Suprapubic skin (tissue), 4 donors: ENCODE measurements around the gene ARHGEF7. TPM values are rescaled to one million over a fixed set of nuclear protein-coding genes. Genes with fewer than 3 reads are reported as not detected.

Experiments
- DNase-seq, 2 donors: peaks; one replicate each; pipeline ENCODE4 v3.0.0-alpha.2; 2019; ENCODE audit warnings: low spot score in 2 of 2
- H3K27ac ChIP-seq: fragments of 200-600 bp; sonication (generic); one replicate; pipeline ENCODE4 v1.5.1; 2019
- H3K27me3 ChIP-seq: fragments of 200-600 bp; sonication (generic); one replicate; pipeline ENCODE4 v1.5.1; 2019
- H3K36me3 ChIP-seq: fragments of 200-600 bp; sonication (generic); one replicate; pipeline ENCODE4 v1.5.1; 2019
- H3K4me1 ChIP-seq: fragments of 200-600 bp; sonication (generic); one replicate; pipeline ENCODE4 v1.5.1; 2019
- H3K4me3 ChIP-seq: fragments of 200-600 bp; sonication (generic); one replicate; pipeline ENCODE4 v1.5.1; 2019; ENCODE audit warnings: mild to moderate bottlenecking
- H3K9me3 ChIP-seq: fragments of 200-600 bp; sonication (generic); one replicate; pipeline ENCODE4 v1.5.1; 2019
- CTCF ChIP-seq, 2 donors: fragments of 200-600 bp in 1 of 2; fragments of 450-650 bp in 1 of 2; sonication (generic) in 1 of 2; IDR thresholded peaks; one replicate each; pipeline ENCODE4 v1.5.1; 2016 to 2019; ENCODE audit warnings: antibody characterized with exemption in 2 of 2, mild to moderate bottlenecking in 1 of 2, moderate library complexity in 1 of 2
- EP300 ChIP-seq: sonication (generic); formaldehyde crosslinking; IDR thresholded peaks from one replicate; pipeline ENCODE4 v1.6.1; 2017; ENCODE audit warnings: antibody characterized with exemption
- POLR2A ChIP-seq, 2 donors: fragments of 450-650 bp; IDR thresholded peaks; one replicate each; pipeline ENCODE4 v1.6.1; 2017; ENCODE audit warnings: antibody characterized with exemption in 2 of 2, mild to moderate bottlenecking in 2 of 2, moderate library complexity in 2 of 2
- POLR2AphosphoS5 ChIP-seq, 3 donors: sonication (generic); formaldehyde crosslinking; IDR thresholded peaks; one replicate each; pipeline ENCODE4 v1.6.1; 2017; ENCODE audit warnings: antibody characterized with exemption in 3 of 3
- whole genome bisulfite sequencing: methylation state at CpG from one replicate; pipeline ENCODE4 v1.1.5; 2018; 5-methylcytosine and 5-hydroxymethylcytosine counted together
- total RNA-seq, 4 donors: library from RNA; depleted of rRNA; stranded (reverse); fragments of >200 nt; gene quantifications; one replicate each; pipeline ENCODE4 v1.1.0, GENCODE V29; 2016

The ARHGEF7 gene
- total RNA-seq, 4 donors from 2014 or later, result 72.1 to 210 (median 99.6) TPM

DNA sequence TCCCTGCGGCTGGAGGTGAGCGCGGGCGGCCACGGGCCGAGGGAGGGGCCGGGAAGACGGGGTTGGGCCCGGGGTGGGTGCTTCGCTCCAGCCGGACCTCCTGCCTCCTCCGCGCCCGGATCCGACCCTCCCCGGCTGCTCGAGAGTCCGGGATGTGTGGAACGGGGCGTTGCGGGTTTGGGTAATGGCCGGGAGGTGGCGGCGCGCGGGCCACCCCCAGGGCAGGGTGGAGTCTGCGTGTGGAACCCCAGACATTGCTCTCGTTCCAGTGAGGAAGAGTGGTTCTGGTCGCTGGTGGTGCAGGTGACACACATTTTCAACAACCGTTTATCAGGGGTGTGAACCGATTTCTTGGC lies 38.8 kb downstream of the ARHGEF7 start:
- H3K27ac ChIP-seq, result peak overlapping the region; percentile 98
- no peaks in the 10 kb centered on the region for H3K36me3 ChIP-seq
- TF ChIP-seq POLR2A (IDR thresholded peaks at IDR 0.05), result no peak
- TF ChIP-seq POLR2AphosphoS5 (IDR thresholded peaks at IDR 0.05), result no peak
- TF ChIP-seq EP300, result no peak
- TF ChIP-seq CTCF (IDR thresholded peaks at IDR 0.05), result no peak
- peak overlapping the region; percentile 95 for H3K4me3 ChIP-seq
- H3K4me1 ChIP-seq, result peaks cover 47% of the 10 kb centered on the region
- DNase-seq, result peak; percentile 81 to 82
- no peaks in the 10 kb centered on the region for H3K9me3 ChIP-seq
- H3K27me3 ChIP-seq, result no peaks in the 10 kb centered on the region
- 0% methylated on average over 4 of the region's 31 CpGs for WGBS

DNA sequence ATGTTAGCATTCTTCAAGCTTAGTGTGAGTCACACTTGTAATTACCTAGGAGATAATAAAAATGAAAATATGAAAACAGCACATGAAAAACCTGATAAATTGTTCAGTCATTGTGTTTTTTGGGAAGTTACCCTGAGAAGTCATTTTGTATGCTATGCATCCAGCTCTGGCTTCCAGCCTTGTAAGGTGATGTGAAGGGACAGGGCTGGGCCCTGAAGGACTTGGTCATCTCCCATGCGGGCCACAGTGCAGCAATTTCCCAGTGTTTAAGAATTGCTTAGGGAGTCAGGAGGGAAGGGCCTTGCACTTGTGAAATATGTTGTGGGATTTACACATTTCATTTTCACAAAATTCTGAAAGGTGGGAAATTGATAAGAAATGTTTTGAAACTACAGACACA lies 41.3 kb downstream of the ARHGEF7 start:
- 74% methylated on average over 1 of the region's 1 CpG for WGBS
- no peak overlapping the region for H3K27ac ChIP-seq
- TF ChIP-seq POLR2AphosphoS5 (IDR thresholded peaks at IDR 0.05) (no peak), EP300 (no peak), POLR2A (IDR thresholded peaks at IDR 0.05) (no peak), CTCF (IDR thresholded peaks at IDR 0.05) (no peak)
- no peaks in the 10 kb centered on the region for H3K27me3 ChIP-seq
- no peak overlapping the region for H3K4me3 ChIP-seq
- DNase-seq, result no peak
- H3K4me1 ChIP-seq, result peaks cover 58% of the 10 kb centered on the region
- H3K9me3 ChIP-seq, result no peaks in the 10 kb centered on the region
- peaks cover 3% of the 10 kb centered on the region for H3K36me3 ChIP-seq

GRCh38 chr13:111158136-111158805 lies 43.2 kb downstream of the ARHGEF7 start:
- Histone ChIP-seq H3K4me1 (peaks cover 53% of the 10 kb centered on the region), H3K27me3 (no peaks in the 10 kb centered on the region), H3K36me3 (peaks cover 3% of the 10 kb centered on the region), H3K27ac (no peak overlapping the region), H3K4me3 (no peak overlapping the region), H3K9me3 (no peaks in the 10 kb centered on the region)
- no peak for DNase-seq
- no peak for TF ChIP-seq CTCF (IDR thresholded peaks at IDR 0.05)
- no peak for TF ChIP-seq POLR2AphosphoS5 (IDR thresholded peaks at IDR 0.05)
- no peak for TF ChIP-seq EP300
- no peak for TF ChIP-seq POLR2A (IDR thresholded peaks at IDR 0.05)

DNA sequence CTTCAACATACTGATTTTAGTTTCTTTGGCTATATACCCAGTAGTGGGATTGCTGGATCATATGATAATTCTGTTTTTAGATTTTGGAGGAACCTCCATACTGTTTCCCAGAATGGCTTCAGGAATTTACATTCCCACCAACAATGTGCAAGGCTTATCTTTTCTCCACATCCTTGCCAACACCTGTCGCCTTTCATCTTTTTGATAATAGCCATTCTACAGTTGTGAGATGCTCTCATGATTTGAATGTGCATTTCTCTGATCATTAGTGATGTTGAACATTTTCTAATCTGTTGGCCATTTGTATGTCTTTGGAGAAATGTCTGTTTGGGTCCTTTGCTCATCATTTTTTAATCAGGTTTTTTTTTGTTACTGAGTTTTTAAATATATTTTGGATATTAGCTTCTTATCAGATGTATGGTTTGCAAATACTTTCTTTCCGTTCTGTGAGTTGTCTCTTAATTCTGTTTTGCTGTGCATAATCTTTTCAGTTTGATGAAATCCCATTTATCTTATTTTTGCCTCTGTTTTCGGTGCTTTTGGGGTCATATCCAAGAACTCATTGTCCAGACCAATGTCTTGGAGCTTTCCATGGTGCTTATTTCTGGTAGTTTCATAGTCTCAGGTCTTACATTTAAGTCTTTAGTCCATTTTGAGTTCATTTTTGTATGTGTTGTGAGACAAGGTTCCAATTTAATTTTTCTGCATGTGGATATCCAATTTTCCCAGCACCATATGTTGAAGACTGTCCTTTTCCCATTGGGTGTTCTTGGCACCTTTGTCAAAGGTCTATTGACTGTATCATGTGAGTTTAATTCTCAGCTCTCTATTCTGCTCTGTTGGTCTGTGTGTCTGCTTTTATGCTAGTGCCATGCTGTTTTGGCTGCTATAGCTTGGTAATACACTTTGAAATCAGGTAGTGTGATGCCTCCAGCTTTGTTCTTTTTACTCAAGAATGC lies 44.5 kb downstream of the ARHGEF7 start:
- Histone ChIP-seq H3K4me1 (peaks cover 48% of the 10 kb centered on the region), H3K9me3 (no peaks in the 10 kb centered on the region), H3K27ac (no peak overlapping the region), H3K27me3 (no peaks in the 10 kb centered on the region), H3K4me3 (no peak overlapping the region), H3K36me3 (peaks cover 3% of the 10 kb centered on the region)
- WGBS, result 95% methylated on average over 3 of the region's 3 CpGs
- TF ChIP-seq EP300, result no peak
- no peak for DNase-seq

DNA sequence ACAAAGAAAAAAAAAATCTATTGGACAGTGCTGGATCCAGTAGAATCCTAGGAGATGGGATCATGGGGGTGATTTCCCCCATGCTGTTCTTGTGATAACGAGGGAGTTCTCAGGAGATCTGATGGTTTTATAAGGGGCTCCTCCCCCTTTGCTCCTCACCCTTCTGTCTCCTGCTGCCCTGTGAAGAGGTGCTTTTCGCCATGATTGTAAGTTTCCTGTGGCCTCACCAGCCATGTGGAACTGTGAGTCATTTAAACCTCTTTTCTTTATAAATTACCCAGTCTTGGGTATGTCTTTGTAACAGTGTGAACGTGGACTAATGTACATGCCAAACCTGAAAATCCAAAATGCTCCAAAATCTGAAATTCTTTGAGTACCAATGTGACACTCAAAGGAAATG lies 45.5 kb downstream of the ARHGEF7 start:
- Histone ChIP-seq H3K27me3 (no peaks in the 10 kb centered on the region), H3K27ac (no peak overlapping the region), H3K36me3 (peaks cover 3% of the 10 kb centered on the region), H3K9me3 (no peaks in the 10 kb centered on the region), H3K4me1 (peaks cover 41% of the 10 kb centered on the region), H3K4me3 (no peak overlapping the region)
- 95% methylated on average over 3 of the region's 3 CpGs for WGBS
- TF ChIP-seq POLR2AphosphoS5 (IDR thresholded peaks at IDR 0.05) (no peak), CTCF (IDR thresholded peaks at IDR 0.05) (no peak), POLR2A (IDR thresholded peaks at IDR 0.05) (no peak), EP300 (no peak)
- no peak for DNase-seq
